Activated CD4-positive, alpha-beta T cell treated with anti-CD3 and anti-CD28 coated beads, Interleukin-2, amount 50 U/mL, for 48 hours (primary cell): Measurements from ENCODE around the gene TOM1L2.

Experiments
- DNase-seq, 2 experiments: peaks; one replicate each; pipeline ENCODE4 v3.0.0-alpha.2; 2020

TOM1L2 gene

GRCh38 chr17:17827826-17828621 is 144.2 kb downstream of the TOM1L2 start:
- no peak for DNase-seq

GRCh38 chr17:17826942-17827785 is 145.0 kb downstream of the TOM1L2 start:
- DNase-seq = no peak

GRCh38 chr17:17826342-17826713 is 145.9 kb downstream of the TOM1L2 start:
- DNase-seq = no peak

- no peak for DNase-seq
Measured at GRCh38 chr17:17824783-17825614, 147.2 kb downstream of the TOM1L2 start.

GRCh38 chr17:17824119-17824782 is 147.9 kb downstream of the TOM1L2 start:
- DNase-seq = peak; percentile 42 to 51

GRCh38 chr17:17823433-17824118 is 148.6 kb downstream of the TOM1L2 start:
- peak; percentile 70 to 77 for DNase-seq

- DNase-seq = no peak
Measured at GRCh38 chr17:17822616-17823015, 149.6 kb downstream of the TOM1L2 start.

- no peak for DNase-seq
Measured at GRCh38 chr17:17822189-17822588, 150.0 kb downstream of the TOM1L2 start.

GRCh38 chr17:17820463-17821158 is 151.6 kb downstream of the TOM1L2 start:
- no peak for DNase-seq

GRCh38 chr17:17820046-17820445 is 152.2 kb downstream of the TOM1L2 start:
- DNase-seq = no peak

GRCh38 chr17:17819561-17819995 is 152.6 kb downstream of the TOM1L2 start:
- DNase-seq = peak; percentile 85 to 91

- DNase-seq = no peak
Measured at GRCh38 chr17:17819111-17819510, 153.1 kb downstream of the TOM1L2 start.

- DNase-seq = no peak
Measured at GRCh38 chr17:17818088-17818526, 154.1 kb downstream of the TOM1L2 start.

- no peak for DNase-seq
Measured at GRCh38 chr17:17817552-17817947, 154.7 kb downstream of the TOM1L2 start.

- no peak for DNase-seq
Measured at GRCh38 chr17:17816831-17817551, 155.2 kb downstream of the TOM1L2 start.

- DNase-seq = no peak
Measured at GRCh38 chr17:17816240-17816814, 155.9 kb downstream of the TOM1L2 start.

- DNase-seq = no peak
Measured at GRCh38 chr17:17815436-17816200, 156.6 kb downstream of the TOM1L2 start.

- DNase-seq = no peak
Measured at GRCh38 chr17:17815062-17815406, 157.2 kb downstream of the TOM1L2 start.
